Stimulated activated CD8-positive, alpha-beta memory T cell treated with anti-CD3 and anti-CD28 coated beads, Interleukin-4, amount 100 ng/mL, for 4 hours (primary cell): ENCODE data around the gene OTX1.
A peak's percentile ranks its signal among the peaks of the same experiment; 100 is the strongest.
"Not testable (repeated sequence)": the region's sequence is repeated elsewhere in the genome, so short reads cannot be mapped to it uniquely, and the experiment has no call there.

Experiments used
- DNase-seq, 2 donors: peaks; one replicate each; pipeline ENCODE4 v3.0.0-alpha.2; 2020; ENCODE audit warnings: low read depth in 2 of 2, low spot score in 1 of 2

Gene OTX1

GRCh38 chr2:63050334-63051041 lies at the start of gene OTX1:
Gene OTX1 (plus strand): TSS chr2:63050830. CDS start chr2:63052991, 2,161 bp downstream.
- DNase-seq, result peak in 1 of 2 donors; percentile 31

- DNase-seq, result no peak
These were observed 49.1 kb upstream of the OTX1 start for GRCh38 chr2:63001576-63001975.

- no peak for DNase-seq
These were observed 47.3 kb upstream of the OTX1 start for GRCh38 chr2:63003351-63003750.

- no peak for DNase-seq
These were observed 42.7 kb upstream of the OTX1 start for GRCh38 chr2:63007813-63008458.

- DNase-seq, result no peak
These were observed 41.8 kb upstream of the OTX1 start for GRCh38 chr2:63008838-63009237.

GRCh38 chr2:63009490-63009889 lies 41.1 kb upstream of the OTX1 start:
- no peak for DNase-seq

GRCh38 chr2:63012541-63012940 lies 38.1 kb upstream of the OTX1 start:
- no peak for DNase-seq

GRCh38 chr2:63013438-63013837 lies 37.2 kb upstream of the OTX1 start:
- no peak for DNase-seq

- no peak for DNase-seq
These were observed 35.2 kb upstream of the OTX1 start for GRCh38 chr2:63015389-63015788.

- DNase-seq, result no peak
These were observed 32.2 kb upstream of the OTX1 start for GRCh38 chr2:63018439-63018838.

GRCh38 chr2:63019686-63020085 lies 30.9 kb upstream of the OTX1 start:
- not testable (repeated sequence) for DNase-seq

GRCh38 chr2:63023444-63023843 lies 27.2 kb upstream of the OTX1 start:
- DNase-seq, result no peak

- no peak for DNase-seq
These were observed 23.4 kb upstream of the OTX1 start for GRCh38 chr2:63027220-63027619.

GRCh38 chr2:63029058-63029457 lies 21.6 kb upstream of the OTX1 start:
- no peak for DNase-seq

- no peak for DNase-seq
These were observed 16.1 kb upstream of the OTX1 start for GRCh38 chr2:63034526-63034925.

- no peak for DNase-seq
These were observed 15.5 kb upstream of the OTX1 start for GRCh38 chr2:63035169-63035568.

- no peak for DNase-seq
These were observed 15.0 kb upstream of the OTX1 start for GRCh38 chr2:63035660-63036059.

GRCh38 chr2:63038034-63038433 lies 12.6 kb upstream of the OTX1 start:
- no peak for DNase-seq

GRCh38 chr2:63040586-63040985 lies 10.0 kb upstream of the OTX1 start:
- no peak for DNase-seq

- DNase-seq, result no peak
These were observed 9.0 kb upstream of the OTX1 start for GRCh38 chr2:63041592-63041991.

GRCh38 chr2:63044362-63045327 lies 6.0 kb upstream of the OTX1 start:
- no peak for DNase-seq

GRCh38 chr2:63046552-63046951 lies 4.1 kb upstream of the OTX1 start:
- DNase-seq, result no peak
